K562 (cell line): ENCODE measurements around the gene TEX14. TPM values are rescaled to one million over a fixed set of nuclear protein-coding genes. Genes with fewer than 3 reads are reported as not detected.

Experiments
- ADNP ChIP-seq: fragments of 200-800 bp; sonication (Bioruptor generic); IDR thresholded peaks from 2 replicates; pipeline ENCODE4 v1.6.1; 2016; ENCODE audit warnings: missing genetic modification characterization, missing compliant biosample characterization
- ARID3A ChIP-seq: IDR thresholded peaks from 2 replicates; pipeline ENCODE4 v1.6.1; 2012; ENCODE audit warnings: low read depth, low read length, improper control_type of control experiment, borderline replicate concordance
- BCL6 ChIP-seq: fragments of 250-450 bp; sonication (Bioruptor Pico); IDR thresholded peaks from 2 replicates; pipeline ENCODE4 v1.4.0; 2020
- BRF1 ChIP-seq: IDR thresholded peaks from 3 replicates; pipeline ENCODE4 v1.6.1; 2011; ENCODE audit warnings: borderline replicate concordance, mild to moderate bottlenecking; ENCODE audit not compliant: insufficient read length; ENCODE audit errors: extremely low read depth
- ETV5 ChIP-seq: sonication (generic); formaldehyde crosslinking; IDR thresholded peaks from 2 replicates; pipeline ENCODE4 v1.4.0; 2020; ENCODE audit warnings: low read depth, mild to moderate bottlenecking, missing genetic modification reagents
- FOXJ2 ChIP-seq: fragments of 200-800 bp; sonication (Bioruptor generic); IDR thresholded peaks from 2 replicates; pipeline ENCODE4 v1.6.1; 2016; ENCODE audit warnings: missing genetic modification characterization, missing compliant biosample characterization
- FOXK2 ChIP-seq, 2 experiments: fragments of 450-650 bp; IDR thresholded peaks in 1 of 2; conservative IDR thresholded peaks in 1 of 2; 2 replicates each; pipeline ENCODE4 v1.6.1; 2016; ENCODE audit warnings: low read depth in 2 of 2, mild to moderate bottlenecking in 1 of 2
- GTF2E2 ChIP-seq: fragments of 200-800 bp; sonication (Bioruptor generic); IDR thresholded peaks from 2 replicates; pipeline ENCODE4 v1.6.1; 2016; ENCODE audit warnings: missing genetic modification characterization, missing compliant biosample characterization
- JUN ChIP-seq, 2 experiments: sonication (generic) in 1 of 2; formaldehyde crosslinking in 1 of 2; IDR thresholded peaks; 2 replicates each; pipeline versions ENCODE4 v1.6.1 to v1.8.0; 2012 to 2022; ENCODE audit warnings: borderline replicate concordance in 2 of 2, mild to moderate bottlenecking in 2 of 2, improper control_type of control experiment in 1 of 2, low read depth in 1 of 2, low read length in 1 of 2, missing genetic modification reagents in 1 of 2
- L3MBTL2 ChIP-seq: fragments of 450-650 bp; IDR thresholded peaks from 2 replicates; pipeline ENCODE4 v1.6.1; 2016; ENCODE audit warnings: mild to moderate bottlenecking, moderate library complexity
- MLLT1 ChIP-seq, 2 experiments: fragments of 450-650 bp; IDR thresholded peaks; 2 replicates each; pipeline ENCODE4 v1.6.1; 2016
- NONO ChIP-seq, 2 experiments: fragments of 200-400 bp in 1 of 2; fragments of 450-650 bp in 1 of 2; formaldehyde crosslinking in 1 of 2; IDR thresholded peaks; 2 replicates each; pipeline ENCODE4 v1.6.1; 2017; ENCODE audit warnings: low read depth in 2 of 2, mild to moderate bottlenecking in 2 of 2, moderate library complexity in 2 of 2, low read length in 1 of 2
- SREBF2 ChIP-seq: sonication (generic); formaldehyde crosslinking; IDR thresholded peaks from 2 replicates; pipeline ENCODE4 v1.4.0; 2020; ENCODE audit warnings: mild to moderate bottlenecking, missing genetic modification reagents
- ZNF253 ChIP-seq: fragments of 250-450 bp; sonication (Bioruptor Pico); conservative IDR thresholded peaks from 2 replicates; pipeline ENCODE4 v1.6.1; 2021; ENCODE audit warnings: mild to moderate bottlenecking
- ZNF780A ChIP-seq: fragments of 250-450 bp; sonication (Bioruptor Pico); IDR thresholded peaks from 2 replicates; pipeline ENCODE4 v1.5.0; 2021; ENCODE audit warnings: mild to moderate bottlenecking
- polyA plus RNA-seq, 8 experiments: library from polyadenylated mRNA; depleted of rRNA in 4 of 8; stranded (reverse) in 5 of 8; unstranded in 3 of 8; fragments of >200 nt; fragmentation: Nextera tagmentation in 2 of 8; fragmentation: Illumina TruSeq in 1 of 8; extraction: Ambion mirVana in 2 of 8; extraction: Trizol in 1 of 8; gene quantifications; 2 replicates each; pipeline versions ENCODE4 v1.2.1 to v1.2.3, GENCODE V29; 2011 to 2014; ENCODE audit warnings: inconsistent platforms in 1 of 8, missing spikeins in 1 of 8
- total RNA-seq, 7 experiments: library from RNA; depleted of rRNA in 6 of 7; stranded (reverse); fragments of >200 nt in 6 of 7; fragmentation: Illumina TruSeq in 2 of 7; extraction: Trizol in 2 of 7; gene quantifications; 2 replicates each; pipeline versions ENCODE4 v1.2.1 to v1.2.3, GENCODE V29; 2011 to 2021; ENCODE audit warnings: low replicate concordance in 1 of 7
- TF ChIP-seq, protein P1 (sequence below): fragments of 450-650 bp; IDR thresholded peaks from 2 replicates; pipeline ENCODE4 v1.6.1; 2016; ENCODE audit warnings: mild to moderate bottlenecking
- TF ChIP-seq, protein P2 (sequence below): fragments of 450-650 bp; IDR thresholded peaks from 2 replicates; pipeline ENCODE4 v1.6.1; 2017; ENCODE audit warnings: antibody characterized with exemption
- TF ChIP-seq, protein P3 (sequence below): sonication (generic); formaldehyde crosslinking; IDR thresholded peaks from 2 replicates; pipeline ENCODE4 v1.9.0; 2022; ENCODE audit warnings: mild to moderate bottlenecking, missing genetic modification reagents

The TEX14 gene
- total and polyA plus RNA-seq, 9 of the 15 experiments (the other 6 are each of a cell fraction or from before 2014, with no cell fraction given), result 0.05 to 0.12 (median 0.09) TPM; not detected in 1

- TF ChIP-seq, protein P1, sequence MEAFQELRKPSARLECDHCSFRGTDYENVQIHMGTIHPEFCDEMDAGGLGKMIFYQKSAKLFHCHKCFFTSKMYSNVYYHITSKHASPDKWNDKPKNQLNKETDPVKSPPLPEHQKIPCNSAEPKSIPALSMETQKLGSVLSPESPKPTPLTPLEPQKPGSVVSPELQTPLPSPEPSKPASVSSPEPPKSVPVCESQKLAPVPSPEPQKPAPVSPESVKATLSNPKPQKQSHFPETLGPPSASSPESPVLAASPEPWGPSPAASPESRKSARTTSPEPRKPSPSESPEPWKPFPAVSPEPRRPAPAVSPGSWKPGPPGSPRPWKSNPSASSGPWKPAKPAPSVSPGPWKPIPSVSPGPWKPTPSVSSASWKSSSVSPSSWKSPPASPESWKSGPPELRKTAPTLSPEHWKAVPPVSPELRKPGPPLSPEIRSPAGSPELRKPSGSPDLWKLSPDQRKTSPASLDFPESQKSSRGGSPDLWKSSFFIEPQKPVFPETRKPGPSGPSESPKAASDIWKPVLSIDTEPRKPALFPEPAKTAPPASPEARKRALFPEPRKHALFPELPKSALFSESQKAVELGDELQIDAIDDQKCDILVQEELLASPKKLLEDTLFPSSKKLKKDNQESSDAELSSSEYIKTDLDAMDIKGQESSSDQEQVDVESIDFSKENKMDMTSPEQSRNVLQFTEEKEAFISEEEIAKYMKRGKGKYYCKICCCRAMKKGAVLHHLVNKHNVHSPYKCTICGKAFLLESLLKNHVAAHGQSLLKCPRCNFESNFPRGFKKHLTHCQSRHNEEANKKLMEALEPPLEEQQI, result no peak
- TF ChIP-seq SREBF2 (CRISPR knock-in tag) (no peak), JUN (IDR thresholded peaks at IDR 0.05; ENCODE audit: borderline replicate concordance, low read depth, low read length) (no peak), JUN (CRISPR knock-in tag; IDR thresholded peaks at IDR 0.05; ENCODE audit: borderline replicate concordance) (no peak), ZNF253 (CRISPR knock-in tag) (no peak), BRF1 (no peak), ADNP (tag) (no peak; the same call in 1 of the 2 replicates), NONO (IDR thresholded peaks at IDR 0.05; ENCODE audit: low read depth in 2 of 2, low read length in 1 of 2) (peak in 1 of 2 experiments; percentile 82; a peak in 3 of 4 replicates), ETV5 (CRISPR knock-in tag) (no peak), ZNF780A (CRISPR knock-in tag) (no peak), FOXK2 (conservative IDR thresholded peaks at IDR 0.05 in 1 of 2, IDR thresholded peaks at IDR 0.05 in 1 of 2; ENCODE audit: low read depth in 2 of 2) (no peak), MLLT1 (IDR thresholded peaks at IDR 0.05) (peak in 1 of 2 experiments; percentile 13; a peak in 1 of 4 replicates), L3MBTL2 (no peak), BCL6 (CRISPR knock-in tag) (no peak), ARID3A (no peak), GTF2E2 (tag) (peak; percentile 86; the same call in 1 of the 2 replicates), FOXJ2 (no peak)
- TF ChIP-seq, protein P2, sequence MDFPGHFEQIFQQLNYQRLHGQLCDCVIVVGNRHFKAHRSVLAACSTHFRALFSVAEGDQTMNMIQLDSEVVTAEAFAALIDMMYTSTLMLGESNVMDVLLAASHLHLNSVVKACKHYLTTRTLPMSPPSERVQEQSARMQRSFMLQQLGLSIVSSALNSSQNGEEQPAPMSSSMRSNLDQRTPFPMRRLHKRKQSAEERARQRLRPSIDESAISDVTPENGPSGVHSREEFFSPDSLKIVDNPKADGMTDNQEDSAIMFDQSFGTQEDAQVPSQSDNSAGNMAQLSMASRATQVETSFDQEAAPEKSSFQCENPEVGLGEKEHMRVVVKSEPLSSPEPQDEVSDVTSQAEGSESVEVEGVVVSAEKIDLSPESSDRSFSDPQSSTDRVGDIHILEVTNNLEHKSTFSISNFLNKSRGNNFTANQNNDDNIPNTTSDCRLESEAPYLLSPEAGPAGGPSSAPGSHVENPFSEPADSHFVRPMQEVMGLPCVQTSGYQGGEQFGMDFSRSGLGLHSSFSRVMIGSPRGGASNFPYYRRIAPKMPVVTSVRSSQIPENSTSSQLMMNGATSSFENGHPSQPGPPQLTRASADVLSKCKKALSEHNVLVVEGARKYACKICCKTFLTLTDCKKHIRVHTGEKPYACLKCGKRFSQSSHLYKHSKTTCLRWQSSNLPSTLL, result no peak
- TF ChIP-seq, protein P3, sequence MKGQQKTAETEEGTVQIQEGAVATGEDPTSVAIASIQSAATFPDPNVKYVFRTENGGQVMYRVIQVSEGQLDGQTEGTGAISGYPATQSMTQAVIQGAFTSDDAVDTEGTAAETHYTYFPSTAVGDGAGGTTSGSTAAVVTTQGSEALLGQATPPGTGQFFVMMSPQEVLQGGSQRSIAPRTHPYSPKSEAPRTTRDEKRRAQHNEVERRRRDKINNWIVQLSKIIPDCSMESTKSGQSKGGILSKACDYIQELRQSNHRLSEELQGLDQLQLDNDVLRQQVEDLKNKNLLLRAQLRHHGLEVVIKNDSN (CRISPR knock-in tag), result no peak
These were observed 25.6 kb downstream of the TEX14 start (continued) for GRCh38 chr17:58665946-58666857.
